Right lobe of liver (tissue), 6 donors: ENCODE results near the gene BAHD1. TPM values are rescaled to one million over a fixed set of nuclear protein-coding genes. Genes with fewer than 3 reads are reported as not detected.

Experiments
- ATAC-seq, 4 donors: fragments of 200-7000 bp; cut with Tn5 transposase; one replicate each; pipeline ENCODE4 v1.9.1; 2020; ENCODE audit warnings: mild to moderate bottlenecking in 4 of 4, moderate library complexity in 4 of 4
- DNase-seq, 3 donors: peaks; one replicate each; pipeline ENCODE4 v3.0.0-alpha.2; 2020
- H3K27ac ChIP-seq, 3 donors: fragments of 200-600 bp; one replicate each; pipeline ENCODE4 v1.8.0; 2022
- H3K27me3 ChIP-seq, 2 donors: fragments of 200-600 bp; one replicate each; pipeline ENCODE4 v1.8.0; 2022
- H3K36me3 ChIP-seq, 4 donors: fragments of 200-600 bp; sonication (generic) in 1 of 4; one replicate each; pipeline versions ENCODE4 v1.5.1 to v1.8.0; 2017 to 2022; ENCODE audit warnings: control low read depth in 1 of 4
- H3K4me1 ChIP-seq, 4 donors: fragments of 200-600 bp; sonication (generic) in 1 of 4; one replicate each; pipeline versions ENCODE4 v1.5.1 to v1.8.0; 2017 to 2022; ENCODE audit warnings: control low read depth in 1 of 4
- H3K4me3 ChIP-seq, 3 donors: fragments of 200-600 bp; one replicate each; pipeline ENCODE4 v1.8.0; 2022
- H3K9me3 ChIP-seq, 4 donors: fragments of 200-600 bp; sonication (generic) in 1 of 4; one replicate each; pipeline versions ENCODE4 v1.5.1 to v1.8.0; 2017 to 2022; ENCODE audit warnings: control low read depth in 1 of 4
- POLR2A ChIP-seq: fragments of 450-650 bp; IDR thresholded peaks from one replicate; pipeline ENCODE4 v1.6.1; 2017; ENCODE audit warnings: antibody characterized with exemption, mild to moderate bottlenecking
- WGBS: methylation state at CpG from one replicate; pipeline ENCODE4 v1.1.6; 2018; ENCODE audit warnings: low coverage, low lambda C conversion rate; ENCODE audit not compliant: insufficient coverage; ENCODE audit errors: missing lambda C conversion rate; 5-methylcytosine and 5-hydroxymethylcytosine counted together
- intact Hi-C, 2 donors: fragments of 100-400 bp; cut with DNase I; formaldehyde crosslinking; loops; one replicate each; pipeline versions ENCODE4 v1.11.2 to v1.14.1; 2022
- total RNA-seq, 6 experiments: library from RNA; depleted of rRNA in 2 of 6; stranded (reverse); fragments of >200 nt in 2 of 6; fragmentation: NEBNext Ultra II Directional in 3 of 6; extraction: Animal tissue kit (Norgen Biotek cat#: 25700) in 3 of 6; gene quantifications; one replicate each; pipeline versions ENCODE4 v1.1.0 to v1.2.4, GENCODE V29; 2016 to 2023
- TF ChIP-seq, protein P1 (sequence below), 4 donors: fragments of 200-600 bp in 3 of 4; fragments of 450-650 bp in 1 of 4; IDR thresholded peaks; one replicate each; pipeline versions ENCODE4 v1.5.1 to v1.8.0; 2016 to 2022; ENCODE audit warnings: antibody characterized with exemption in 4 of 4, mild to moderate bottlenecking in 2 of 4
- donor health status: DM: no; HTN: yes; CAD: no.
- donor health status: DM: no; HTN: no; CAD: no.
- donor health status: DM: no; HTN: no; CAD: no.
- donor health status: DM: no; HTN: yes; CAD: no.
- donor health status: DM: no; HTN: yes; CAD: no.

Gene BAHD1
- total RNA-seq, 6 experiments from 2014 or later = 6.5 to 10.5 (median 9.0) TPM

DNA sequence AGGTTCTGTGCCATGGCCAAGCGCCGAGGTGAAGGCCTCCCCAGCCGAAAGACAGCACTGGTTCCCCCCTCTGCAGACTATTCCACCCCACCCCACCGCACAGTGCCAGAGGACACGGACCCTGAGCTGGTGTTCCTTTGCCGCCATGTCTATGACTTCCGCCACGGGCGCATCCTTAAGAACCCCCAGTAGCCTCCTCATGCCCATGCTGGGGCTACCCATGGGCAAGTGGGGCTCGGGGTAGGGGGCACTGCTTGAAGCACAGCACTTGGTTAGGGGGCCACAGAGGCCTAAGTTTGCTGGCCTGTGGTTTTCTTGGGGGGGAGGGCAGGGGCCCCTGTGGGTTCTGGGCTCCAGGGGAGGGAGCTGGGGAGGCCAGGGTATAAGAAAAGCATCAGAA is 25.2 kb downstream of the BAHD1 start:
- Histone ChIP-seq H3K27me3 (no peaks in the 10 kb centered on the region), H3K9me3 (no peaks in the 10 kb centered on the region), H3K27ac (no peak overlapping the region), H3K4me3 (no peak overlapping the region), H3K4me1 (peaks cover 0 to 5% (median 0%) of the 10 kb centered on the region in 4 donors), H3K36me3 (peaks cover 0 to 26% (median 6%) of the 10 kb centered on the region in 4 donors)
- no peak for TF ChIP-seq POLR2A
- TF ChIP-seq, protein P1, sequence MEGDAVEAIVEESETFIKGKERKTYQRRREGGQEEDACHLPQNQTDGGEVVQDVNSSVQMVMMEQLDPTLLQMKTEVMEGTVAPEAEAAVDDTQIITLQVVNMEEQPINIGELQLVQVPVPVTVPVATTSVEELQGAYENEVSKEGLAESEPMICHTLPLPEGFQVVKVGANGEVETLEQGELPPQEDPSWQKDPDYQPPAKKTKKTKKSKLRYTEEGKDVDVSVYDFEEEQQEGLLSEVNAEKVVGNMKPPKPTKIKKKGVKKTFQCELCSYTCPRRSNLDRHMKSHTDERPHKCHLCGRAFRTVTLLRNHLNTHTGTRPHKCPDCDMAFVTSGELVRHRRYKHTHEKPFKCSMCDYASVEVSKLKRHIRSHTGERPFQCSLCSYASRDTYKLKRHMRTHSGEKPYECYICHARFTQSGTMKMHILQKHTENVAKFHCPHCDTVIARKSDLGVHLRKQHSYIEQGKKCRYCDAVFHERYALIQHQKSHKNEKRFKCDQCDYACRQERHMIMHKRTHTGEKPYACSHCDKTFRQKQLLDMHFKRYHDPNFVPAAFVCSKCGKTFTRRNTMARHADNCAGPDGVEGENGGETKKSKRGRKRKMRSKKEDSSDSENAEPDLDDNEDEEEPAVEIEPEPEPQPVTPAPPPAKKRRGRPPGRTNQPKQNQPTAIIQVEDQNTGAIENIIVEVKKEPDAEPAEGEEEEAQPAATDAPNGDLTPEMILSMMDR (IDR thresholded peaks at IDR 0.05) = no peak
- intact Hi-C loops = no loop called here
- ATAC-seq (no peak), DNase-seq (no peak)
- WGBS = no CpG with 5 or more reads among the region's 10 CpGs

DNA sequence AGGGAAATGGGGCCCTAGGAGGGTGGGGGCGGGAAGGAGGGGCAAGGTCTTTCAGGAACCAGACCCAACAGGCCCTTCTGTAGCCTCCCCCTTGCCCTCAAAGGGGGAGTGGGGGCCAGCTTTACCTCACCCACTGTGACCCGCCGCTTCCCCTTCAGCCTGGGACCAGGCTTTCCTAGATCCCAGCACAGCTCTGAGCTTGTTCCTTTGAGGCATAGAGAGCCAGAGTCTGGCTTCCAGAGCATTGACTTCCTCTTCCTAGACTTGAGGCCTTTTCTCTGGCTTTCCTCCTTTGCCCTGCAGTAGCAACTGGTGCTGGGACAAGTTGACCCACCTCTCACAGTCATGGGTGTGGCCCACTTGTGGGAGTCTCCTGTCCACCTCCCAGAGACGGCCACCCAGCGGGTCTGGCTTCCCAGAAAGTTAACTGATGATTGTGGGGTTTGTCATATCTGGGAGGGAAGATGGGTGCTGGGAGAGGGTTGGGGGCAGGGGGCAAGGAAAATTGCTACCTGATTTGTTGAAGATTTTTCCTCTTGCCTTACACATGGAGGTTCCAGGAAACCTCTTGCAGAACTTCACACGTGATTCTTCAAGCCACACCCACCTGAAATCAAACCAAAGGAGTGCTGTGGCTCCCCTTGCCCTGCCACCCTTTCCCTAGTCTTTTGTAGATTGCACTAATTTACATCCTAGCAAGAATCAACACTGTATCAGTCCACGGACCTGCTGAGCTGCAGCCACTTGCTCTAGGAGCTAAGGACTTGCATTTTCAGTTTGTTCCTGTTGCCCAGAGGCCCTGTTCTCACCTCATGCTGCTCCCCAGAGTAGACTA is 25.9 kb downstream of the BAHD1 start:
- H3K27ac ChIP-seq = no peak overlapping the region
- DNase-seq = no peak
- intact Hi-C loops = no loop called here
- H3K9me3 ChIP-seq = no peaks in the 10 kb centered on the region
- no peak for ATAC-seq
- 70% methylated on average over 5 of the region's 7 CpGs for WGBS
- TF ChIP-seq POLR2A = no peak
- TF ChIP-seq, protein P1 (IDR thresholded peaks at IDR 0.05) = no peak
- H3K36me3 ChIP-seq = peaks cover 0 to 26% (median 6%) of the 10 kb centered on the region in 4 donors
- no peak overlapping the region for H3K4me3 ChIP-seq
- H3K27me3 ChIP-seq = no peaks in the 10 kb centered on the region
- peaks cover 0 to 5% (median 0%) of the 10 kb centered on the region in 4 donors for H3K4me1 ChIP-seq

DNA sequence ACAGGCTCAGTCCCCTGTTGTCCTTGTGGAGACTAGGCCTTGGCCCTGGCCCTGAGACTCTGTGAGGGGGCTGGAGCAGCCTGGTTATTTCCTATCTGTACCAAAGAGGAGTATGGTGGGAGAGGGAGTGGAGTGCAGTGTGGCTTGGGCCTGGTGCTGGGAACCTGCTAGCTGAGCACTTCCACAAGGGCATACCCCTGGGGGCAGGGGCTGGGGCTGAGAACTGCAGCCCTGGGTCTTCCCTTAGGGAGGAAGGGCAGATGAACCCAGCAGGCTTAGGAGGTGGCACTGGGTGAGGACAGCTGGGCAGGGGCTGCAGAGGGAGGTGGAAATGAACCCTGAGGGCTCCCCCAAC is 26.5 kb downstream of the BAHD1 start:
- Histone ChIP-seq H3K27ac (no peak overlapping the region), H3K36me3 (peaks cover 0 to 26% (median 6%) of the 10 kb centered on the region in 4 donors), H3K27me3 (no peaks in the 10 kb centered on the region), H3K4me3 (no peak overlapping the region), H3K4me1 (peaks cover 0 to 5% (median 0%) of the 10 kb centered on the region in 4 donors), H3K9me3 (no peaks in the 10 kb centered on the region)
- no peak for TF ChIP-seq POLR2A
- TF ChIP-seq, protein P1 (IDR thresholded peaks at IDR 0.05) = no peak
- no peak for DNase-seq
- intact Hi-C loops = no loop called here
- no peak for ATAC-seq

DNA sequence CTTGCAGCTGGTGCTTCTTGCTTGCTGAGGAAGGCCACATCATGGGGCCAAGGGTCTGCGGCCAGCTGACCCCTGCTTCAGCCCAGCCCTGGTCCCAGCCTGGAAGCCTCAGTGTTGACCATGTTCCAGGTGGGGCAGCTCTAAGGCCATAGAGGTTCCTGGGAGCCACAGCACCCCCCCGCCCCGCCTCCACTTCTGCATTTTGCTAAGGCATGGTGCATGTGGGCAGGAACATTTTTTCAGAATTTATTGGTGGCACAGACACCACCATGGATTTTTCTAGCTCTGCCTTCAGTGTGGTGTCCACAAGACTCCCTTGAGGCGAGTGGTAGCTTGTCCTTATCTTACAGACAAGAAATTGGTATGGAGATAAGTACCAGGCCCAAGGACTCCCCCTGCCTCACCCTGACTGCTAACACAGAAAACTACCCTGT is 28.2 kb downstream of the BAHD1 start:
- Histone ChIP-seq H3K27me3 (no peaks in the 10 kb centered on the region), H3K27ac (no peak overlapping the region), H3K4me1 (peaks cover 0 to 5% (median 0%) of the 10 kb centered on the region in 4 donors), H3K36me3 (peaks cover 0 to 17% (median 5%) of the 10 kb centered on the region in 4 donors), H3K4me3 (no peak overlapping the region), H3K9me3 (no peaks in the 10 kb centered on the region)
- ATAC-seq (no peak), DNase-seq (no peak)
- intact Hi-C loops = no loop called here
- WGBS = 83% methylated on average over 1 of the region's 4 CpGs
- TF ChIP-seq, protein P1 (IDR thresholded peaks at IDR 0.05) = no peak
- TF ChIP-seq POLR2A = no peak
